Endodermal cell (in vitro differentiated cells): Measurements from ENCODE around the gene SLC48A1. TPM values are rescaled to one million over a fixed set of nuclear protein-coding genes. Genes with fewer than 3 reads are reported as not detected.

Experiments used
- DNase-seq: peaks from one replicate; pipeline ENCODE4 v3.0.0-alpha.2; 2017
- H3K27ac ChIP-seq: 2 replicates; pipeline ENCODE4 v1.5.1; 2013; ENCODE audit warnings: mild to moderate bottlenecking, low read depth, low read length, moderate library complexity
- H3K27me3 ChIP-seq: 2 replicates; pipeline ENCODE4 v1.6.1; 2013; ENCODE audit warnings: mild to moderate bottlenecking, low read length, moderate library complexity; ENCODE audit not compliant: insufficient read depth, control insufficient read depth, poor library complexity, severe bottlenecking
- H3K36me3 ChIP-seq: 2 replicates; pipeline ENCODE4 v1.7.0; 2013; ENCODE audit warnings: mild to moderate bottlenecking, low read length, moderate library complexity; ENCODE audit not compliant: control insufficient read depth, insufficient read depth
- H3K4me1 ChIP-seq: one replicate; pipeline ENCODE4 v1.7.0; 2013; ENCODE audit warnings: low read length; ENCODE audit not compliant: control insufficient read depth, insufficient read depth
- H3K4me3 ChIP-seq: 2 replicates; pipeline ENCODE4 v1.5.1; 2013; ENCODE audit warnings: mild to moderate bottlenecking, low read length, moderate library complexity
- H3K9ac ChIP-seq: 2 replicates; pipeline ENCODE4 v1.6.1; 2013; ENCODE audit warnings: mild to moderate bottlenecking, low read length, moderate library complexity; ENCODE audit not compliant: poor library complexity, severe bottlenecking; ENCODE audit errors: extremely low read depth
- H3K9me3 ChIP-seq: 2 replicates; pipeline ENCODE4 v1.6.1; 2013; ENCODE audit warnings: mild to moderate bottlenecking, low read length, moderate library complexity; ENCODE audit not compliant: control insufficient read depth
- H3K27ac Mint-ChIP-seq: 2 replicates; pipeline ENCODE4 v1.8.0; 2020; ENCODE audit warnings: mixed read lengths
- H3K27me3 Mint-ChIP-seq: 2 replicates; pipeline ENCODE4 v1.8.0; 2021; ENCODE audit warnings: mild to moderate bottlenecking, mixed read lengths; ENCODE audit not compliant: insufficient read depth
- H3K36me3 Mint-ChIP-seq: 2 replicates; pipeline ENCODE4 v1.8.0; 2020; ENCODE audit warnings: low read depth, mixed read lengths
- H3K4me1 Mint-ChIP-seq: 2 replicates; pipeline ENCODE4 v1.8.0; 2020; ENCODE audit warnings: mixed read lengths
- H3K4me3 Mint-ChIP-seq: 2 replicates; pipeline ENCODE4 v1.8.0; 2020; ENCODE audit warnings: mild to moderate bottlenecking, moderate library complexity, mixed read lengths
- H3K9me3 Mint-ChIP-seq: 2 replicates; pipeline ENCODE4 v1.8.0; 2020; ENCODE audit warnings: mild to moderate bottlenecking, mixed read lengths
- WGBS, 2 experiments: methylation state at CpG; one replicate each; pipeline versions ENCODE4 v1.1.5 to v1.1.7; 2013; ENCODE audit warnings: missing lambda C conversion rate in 2 of 2, mixed read lengths in 1 of 2; ENCODE audit not compliant: insufficient coverage in 1 of 2, insufficient read length in 1 of 2; 5-methylcytosine and 5-hydroxymethylcytosine counted together
- total RNA-seq, 2 donors: library from RNA; stranded (reverse); fragmentation: NEBNext Ultra II Directional in 1 of 2; extraction: Animal tissue kit (Norgen Biotek cat#: 25700) in 1 of 2; gene quantifications; 2 replicates in 1 of 2; 3 replicates in 1 of 2; pipeline ENCODE4 v1.2.1, GENCODE V29; 2021
- TF ChIP-seq, protein P1 (sequence below): fragments of 200-600 bp; sonication (generic); conservative IDR thresholded peaks from 2 replicates; pipeline ENCODE4 v1.5.0; 2021; ENCODE audit warnings: antibody characterized with exemption, mild to moderate bottlenecking

The SLC48A1 gene
- total RNA-seq, 2 donors from 2014 or later: 21.3 to 30.4 TPM

DNA sequence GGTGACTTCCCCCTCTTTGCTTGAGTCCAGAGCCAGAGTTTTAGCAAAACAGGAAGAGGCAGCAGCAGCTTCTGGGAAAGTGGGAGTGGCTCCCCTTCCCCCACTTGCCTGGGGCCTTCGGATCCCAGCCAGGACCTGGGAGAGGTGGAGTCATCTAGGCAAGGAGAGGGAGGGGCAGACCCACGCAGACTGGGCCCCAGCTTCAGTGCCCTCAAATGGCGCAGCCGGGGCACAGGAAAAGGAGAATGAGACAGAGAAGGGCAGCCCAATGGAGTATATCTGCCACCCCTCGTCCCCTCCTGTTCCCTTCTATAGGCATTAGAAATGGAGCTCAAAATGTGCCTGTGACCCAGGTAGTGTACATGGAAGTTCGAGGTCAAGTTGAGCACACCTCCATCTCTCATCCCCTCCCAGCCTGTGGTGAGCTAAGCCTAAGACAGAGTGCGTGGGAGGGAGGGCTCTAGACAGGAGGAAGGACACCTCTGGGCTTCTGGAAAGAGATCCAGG is 56.0 kb downstream of the SLC48A1 start:
- TF ChIP-seq, protein P1, sequence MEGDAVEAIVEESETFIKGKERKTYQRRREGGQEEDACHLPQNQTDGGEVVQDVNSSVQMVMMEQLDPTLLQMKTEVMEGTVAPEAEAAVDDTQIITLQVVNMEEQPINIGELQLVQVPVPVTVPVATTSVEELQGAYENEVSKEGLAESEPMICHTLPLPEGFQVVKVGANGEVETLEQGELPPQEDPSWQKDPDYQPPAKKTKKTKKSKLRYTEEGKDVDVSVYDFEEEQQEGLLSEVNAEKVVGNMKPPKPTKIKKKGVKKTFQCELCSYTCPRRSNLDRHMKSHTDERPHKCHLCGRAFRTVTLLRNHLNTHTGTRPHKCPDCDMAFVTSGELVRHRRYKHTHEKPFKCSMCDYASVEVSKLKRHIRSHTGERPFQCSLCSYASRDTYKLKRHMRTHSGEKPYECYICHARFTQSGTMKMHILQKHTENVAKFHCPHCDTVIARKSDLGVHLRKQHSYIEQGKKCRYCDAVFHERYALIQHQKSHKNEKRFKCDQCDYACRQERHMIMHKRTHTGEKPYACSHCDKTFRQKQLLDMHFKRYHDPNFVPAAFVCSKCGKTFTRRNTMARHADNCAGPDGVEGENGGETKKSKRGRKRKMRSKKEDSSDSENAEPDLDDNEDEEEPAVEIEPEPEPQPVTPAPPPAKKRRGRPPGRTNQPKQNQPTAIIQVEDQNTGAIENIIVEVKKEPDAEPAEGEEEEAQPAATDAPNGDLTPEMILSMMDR: no peak
- Mint-ChIP-seq H3K9me3 (no peaks in the 10 kb centered on the region), H3K4me1 (peaks cover 31% of the 10 kb centered on the region), H3K27ac (peak overlapping the region; percentile 49), H3K27me3 (peaks cover 2% of the 10 kb centered on the region), H3K36me3 (no peaks in the 10 kb centered on the region), H3K4me3 (no peak overlapping the region)
- Histone ChIP-seq H3K9ac (no peak overlapping the region), H3K9me3 (no peaks in the 10 kb centered on the region), H3K4me3 (no peak overlapping the region), H3K36me3 (no peaks in the 10 kb centered on the region), H3K4me1 (peaks cover 5% of the 10 kb centered on the region), H3K27ac (no peak overlapping the region), H3K27me3 (no peaks in the 10 kb centered on the region)
- 17 to 73% methylated on average over 1 to 7 of the region's 7 CpGs for WGBS, 2 experiments
- DNase-seq: peak; percentile 88

DNA sequence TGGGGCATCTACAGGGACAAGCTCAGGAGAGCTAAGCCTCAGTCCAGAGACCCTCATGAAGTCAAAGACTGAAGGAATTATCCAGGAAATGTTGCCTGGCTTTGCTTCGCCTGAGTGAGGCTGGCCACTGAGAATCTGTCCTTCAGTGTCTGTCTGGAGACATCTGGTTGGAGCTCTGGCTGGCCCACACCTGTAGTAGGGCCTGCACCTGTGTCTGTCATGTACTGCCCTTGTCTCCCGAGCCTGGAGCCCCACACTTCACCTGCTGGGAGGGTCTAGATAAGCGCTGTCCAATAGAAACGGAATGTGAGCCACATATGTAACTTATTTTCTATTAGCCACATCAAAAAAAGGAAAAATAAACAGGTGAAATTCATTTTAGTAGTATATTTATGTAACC is 56.5 kb downstream of the SLC48A1 start:
- TF ChIP-seq, protein P1: no peak
- peaks cover 2% of the 10 kb centered on the region for H3K27me3 Mint-ChIP-seq

More for the DNA sequence above, 56.5 kb downstream of the SLC48A1 start:
- Histone ChIP-seq H3K4me3 (no peak overlapping the region), H3K9ac (no peak overlapping the region), H3K9me3 (no peaks in the 10 kb centered on the region), H3K27me3 (no peaks in the 10 kb centered on the region), H3K27ac (no peak overlapping the region), H3K36me3 (no peaks in the 10 kb centered on the region), H3K4me1 (peaks cover 5% of the 10 kb centered on the region)
- H3K27ac Mint-ChIP-seq: no peak overlapping the region
- H3K4me1 Mint-ChIP-seq: peaks cover 31% of the 10 kb centered on the region
- no peaks in the 10 kb centered on the region for H3K9me3 Mint-ChIP-seq
- no peaks in the 10 kb centered on the region for H3K36me3 Mint-ChIP-seq
- 50 to 57% methylated on average over 2 to 4 of the region's 4 CpGs for WGBS, 2 experiments
- no peak overlapping the region for H3K4me3 Mint-ChIP-seq
- no peak for DNase-seq

Other genes starting within 250 kb of the SLC48A1 start
- 10 to 100 TPM; 52.0 to 56.9 TPM for gene RPAP3, start 67.2 kb upstream of the SLC48A1 start, total RNA-seq
- gene ENDOU, start 47.7 kb upstream of the SLC48A1 start, total RNA-seq: not detected
- gene RAPGEF3, start 14.4 kb upstream of the SLC48A1 start, total RNA-seq: 10 to 100 TPM; 11.4 to 19.6 TPM
- 100 to 1,000 TPM; 146 to 154 TPM for gene HDAC7, start 46.7 kb downstream of the SLC48A1 start, total RNA-seq
- under 1 TPM in 1 of 2 donors, not detected in 1; 0.04 TPM for gene VDR, start 131.8 kb downstream of the SLC48A1 start, total RNA-seq
- 10 to 100 TPM; 17.3 to 61.6 TPM for gene TMEM106C, start 190.4 kb downstream of the SLC48A1 start, total RNA-seq
- gene COL2A1, start 231.2 kb downstream of the SLC48A1 start, total RNA-seq: 10 to 100 TPM; 12.4 to 21.0 TPM